ENCODE results near the gene ARHGEF19.

DNA sequence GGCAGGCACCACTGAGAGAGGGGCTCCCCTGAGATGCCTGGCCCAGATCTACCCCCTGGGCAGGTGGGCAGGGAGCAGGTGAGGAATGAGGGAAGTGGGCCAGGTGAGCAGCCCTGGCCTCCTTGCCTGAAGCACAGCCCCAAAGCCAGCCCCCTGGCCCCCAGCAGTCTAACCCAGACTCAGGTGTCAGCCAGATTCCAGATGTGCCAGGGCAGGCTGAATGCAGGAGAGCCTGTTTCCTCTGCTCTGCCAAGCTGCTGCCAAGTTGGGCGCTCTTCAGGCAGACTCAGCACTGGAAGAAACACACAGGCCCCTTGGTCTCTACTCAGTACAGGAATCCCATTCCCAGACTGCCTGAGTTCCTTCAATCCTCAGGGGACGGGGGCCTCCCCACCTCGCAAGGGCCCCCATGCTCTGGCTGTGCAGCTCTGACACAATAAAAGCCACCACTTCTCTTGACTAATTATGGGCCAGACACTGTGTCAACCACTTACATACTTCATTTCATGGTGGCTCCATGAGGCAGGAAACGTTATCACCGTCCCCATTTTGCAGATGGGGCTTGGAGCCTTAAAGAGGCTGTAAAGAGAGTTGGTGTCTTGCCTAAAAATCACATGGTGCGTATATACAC is 20.4 kb downstream of the ARHGEF19 start:
- TF ChIP-seq, protein P1, sequence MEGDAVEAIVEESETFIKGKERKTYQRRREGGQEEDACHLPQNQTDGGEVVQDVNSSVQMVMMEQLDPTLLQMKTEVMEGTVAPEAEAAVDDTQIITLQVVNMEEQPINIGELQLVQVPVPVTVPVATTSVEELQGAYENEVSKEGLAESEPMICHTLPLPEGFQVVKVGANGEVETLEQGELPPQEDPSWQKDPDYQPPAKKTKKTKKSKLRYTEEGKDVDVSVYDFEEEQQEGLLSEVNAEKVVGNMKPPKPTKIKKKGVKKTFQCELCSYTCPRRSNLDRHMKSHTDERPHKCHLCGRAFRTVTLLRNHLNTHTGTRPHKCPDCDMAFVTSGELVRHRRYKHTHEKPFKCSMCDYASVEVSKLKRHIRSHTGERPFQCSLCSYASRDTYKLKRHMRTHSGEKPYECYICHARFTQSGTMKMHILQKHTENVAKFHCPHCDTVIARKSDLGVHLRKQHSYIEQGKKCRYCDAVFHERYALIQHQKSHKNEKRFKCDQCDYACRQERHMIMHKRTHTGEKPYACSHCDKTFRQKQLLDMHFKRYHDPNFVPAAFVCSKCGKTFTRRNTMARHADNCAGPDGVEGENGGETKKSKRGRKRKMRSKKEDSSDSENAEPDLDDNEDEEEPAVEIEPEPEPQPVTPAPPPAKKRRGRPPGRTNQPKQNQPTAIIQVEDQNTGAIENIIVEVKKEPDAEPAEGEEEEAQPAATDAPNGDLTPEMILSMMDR (conservative IDR thresholded peaks at IDR 0.05; ENCODE audit: low read length) = no peak
- TF ChIP-seq EZH2phosphoT487 (IDR thresholded peaks at IDR 0.05; ENCODE audit: borderline replicate concordance) = no peak
